NCI-H526 (cell line): ENCODE results near the gene HES2.
A peak's percentile ranks its signal among the peaks of the same experiment; 100 is the strongest.
"Not testable (repeated sequence)": the region's sequence is repeated elsewhere in the genome, so short reads cannot be mapped to it uniquely, and the experiment has no call there.

ENCODE experiments used
- DNase-seq, 2 experiments: peaks; one replicate each; lab custom pipeline; 2025; lab: John Stamatoyannopoulos, UW

HES2 gene

GRCh38 chr1:6454856-6455751, 35.4 kb upstream of the HES2 start:
- DNase-seq, result no peak

GRCh38 chr1:6453895-6454855, 34.5 kb upstream of the HES2 start:
- not testable (repeated sequence) for DNase-seq

GRCh38 chr1:6450943-6451373, 31.2 kb upstream of the HES2 start:
- DNase-seq, result peak in 1 of 2 experiments; percentile 68

GRCh38 chr1:6450486-6450885, 30.8 kb upstream of the HES2 start:
- DNase-seq, result peak; percentile 88 to 93

GRCh38 chr1:6450005-6450450, 30.3 kb upstream of the HES2 start:
- DNase-seq, result peak; percentile 71 to 82

- DNase-seq, result peak; percentile 45 to 85
Measured at GRCh38 chr1:6448749-6449631, 29.3 kb upstream of the HES2 start.

- peak; percentile 85 to 98 for DNase-seq
Measured at GRCh38 chr1:6447818-6448748, 28.4 kb upstream of the HES2 start.

GRCh38 chr1:6447016-6447817, 27.5 kb upstream of the HES2 start:
- DNase-seq, result peak; percentile 77 to 93

GRCh38 chr1:6446665-6447015, 26.9 kb upstream of the HES2 start:
- DNase-seq, result no peak

GRCh38 chr1:6445929-6446328, 26.2 kb upstream of the HES2 start:
- DNase-seq, result not testable (repeated sequence)

- DNase-seq, result peak; percentile 73 to 88
Measured at GRCh38 chr1:6445062-6445763, 25.5 kb upstream of the HES2 start.

- no peak for DNase-seq
Measured at GRCh38 chr1:6444377-6444776, 24.7 kb upstream of the HES2 start.

GRCh38 chr1:6443339-6444115, 23.8 kb upstream of the HES2 start:
- DNase-seq, result peak in 1 of 2 experiments; percentile 48

GRCh38 chr1:6441586-6441985, 21.9 kb upstream of the HES2 start:
- no peak for DNase-seq

GRCh38 chr1:6440198-6441126, 20.7 kb upstream of the HES2 start:
- peak in 1 of 2 experiments; percentile 86 for DNase-seq

- peak; percentile 73 to 87 for DNase-seq
Measured at GRCh38 chr1:6438047-6438525, 18.4 kb upstream of the HES2 start.
